Measurements from ENCODE around the gene ELSPBP1.
"Not testable (repeated sequence)": the region's sequence is repeated elsewhere in the genome, so short reads cannot be mapped to it uniquely, and the experiment has no call there.

The ELSPBP1 gene

GRCh38 chr19:48053856-48054255, 59.4 kb downstream of the ELSPBP1 start:
- Histone ChIP-seq H3K27ac (no peak overlapping the region), H3K36me3 (ENCODE audit: insufficient read depth, low read length) (no peaks in the 10 kb centered on the region), H3K9me3 (ENCODE audit: low read depth, low read length) (no peaks in the 10 kb centered on the region), H3K4me3 (no peak overlapping the region), H3K9ac (ENCODE audit: insufficient read length) (no peak overlapping the region)
- no peak for DNase-seq (ENCODE audit: low read depth, low spot score)
- no peak for TF ChIP-seq POLR2AphosphoS5 (IDR thresholded peaks at IDR 0.05; ENCODE audit: borderline replicate concordance, low read depth, low read length)
- TF ChIP-seq EZH2 (IDR thresholded peaks at IDR 0.05): no peak
- TF ChIP-seq FOXP2 (optimal IDR thresholded peaks at IDR 0.05; ENCODE audit: control extremely low read depth, extremely low read length, insufficient read depth): no peak

GRCh38 chr19:48059331-48059730, 64.9 kb downstream of the ELSPBP1 start:
- no peak overlapping the region for H3K27ac ChIP-seq
- no peaks in the 10 kb centered on the region for H3K36me3 ChIP-seq (ENCODE audit: insufficient read depth, low read length)
- TF ChIP-seq EZH2 (IDR thresholded peaks at IDR 0.05) (no peak), POLR2AphosphoS5 (IDR thresholded peaks at IDR 0.05; ENCODE audit: borderline replicate concordance, low read depth, low read length) (no peak), FOXP2 (optimal IDR thresholded peaks at IDR 0.05; ENCODE audit: control extremely low read depth, extremely low read length, insufficient read depth) (no peak)
- DNase-seq (ENCODE audit: low read depth, low spot score): no peak
- H3K9ac ChIP-seq (ENCODE audit: insufficient read length): no peak overlapping the region
- no peak overlapping the region for H3K4me3 ChIP-seq
- H3K9me3 ChIP-seq (ENCODE audit: low read depth, low read length): no peaks in the 10 kb centered on the region

- Histone ChIP-seq H3K4me3 (no peak overlapping the region), H3K36me3 (ENCODE audit: insufficient read depth, low read length) (no peaks in the 10 kb centered on the region), H3K9ac (ENCODE audit: insufficient read length) (no peak overlapping the region), H3K9me3 (ENCODE audit: low read depth, low read length) (no peaks in the 10 kb centered on the region), H3K27ac (no peak overlapping the region)
- no peak for DNase-seq (ENCODE audit: low read depth, low spot score)
- TF ChIP-seq FOXP2 (optimal IDR thresholded peaks at IDR 0.05; ENCODE audit: control extremely low read depth, extremely low read length, insufficient read depth) (no peak), POLR2AphosphoS5 (IDR thresholded peaks at IDR 0.05; ENCODE audit: borderline replicate concordance, low read depth, low read length) (no peak), EZH2 (IDR thresholded peaks at IDR 0.05) (no peak)
These were observed 65.9 kb downstream of the ELSPBP1 start for GRCh38 chr19:48060381-48060780.

GRCh38 chr19:48061401-48062344, 67.2 kb downstream of the ELSPBP1 start:
- DNase-seq (ENCODE audit: low read depth, low spot score): no peak
- H3K9ac ChIP-seq (ENCODE audit: insufficient read length): no peak overlapping the region
- TF ChIP-seq EZH2 (IDR thresholded peaks at IDR 0.05) (no peak), POLR2AphosphoS5 (IDR thresholded peaks at IDR 0.05; ENCODE audit: borderline replicate concordance, low read depth, low read length) (no peak), FOXP2 (optimal IDR thresholded peaks at IDR 0.05; ENCODE audit: control extremely low read depth, extremely low read length, insufficient read depth) (no peak)
- no peak overlapping the region for H3K27ac ChIP-seq
- no peaks in the 10 kb centered on the region for H3K36me3 ChIP-seq (ENCODE audit: insufficient read depth, low read length)
- H3K4me3 ChIP-seq: no peak overlapping the region
- no peaks in the 10 kb centered on the region for H3K9me3 ChIP-seq (ENCODE audit: low read depth, low read length)

GRCh38 chr19:48064509-48064908, 70.1 kb downstream of the ELSPBP1 start:
- no peak for DNase-seq (ENCODE audit: low read depth, low spot score)
- H3K27ac ChIP-seq: no peak overlapping the region
- no peak overlapping the region for H3K4me3 ChIP-seq
- no peak for TF ChIP-seq EZH2 (IDR thresholded peaks at IDR 0.05)
- no peak for TF ChIP-seq POLR2AphosphoS5 (IDR thresholded peaks at IDR 0.05; ENCODE audit: borderline replicate concordance, low read depth, low read length)
- no peak overlapping the region for H3K9ac ChIP-seq (ENCODE audit: insufficient read length)
- no peaks in the 10 kb centered on the region for H3K9me3 ChIP-seq (ENCODE audit: low read depth, low read length)
- no peaks in the 10 kb centered on the region for H3K36me3 ChIP-seq (ENCODE audit: insufficient read depth, low read length)

- no peak overlapping the region for H3K4me3 ChIP-seq
- no peak overlapping the region for H3K27ac ChIP-seq
- H3K9me3 ChIP-seq (ENCODE audit: low read depth, low read length): no peaks in the 10 kb centered on the region
- TF ChIP-seq FOXP2 (optimal IDR thresholded peaks at IDR 0.05; ENCODE audit: control extremely low read depth, extremely low read length, insufficient read depth) (no peak), EZH2 (IDR thresholded peaks at IDR 0.05) (no peak), POLR2AphosphoS5 (IDR thresholded peaks at IDR 0.05; ENCODE audit: borderline replicate concordance, low read depth, low read length) (no peak)
- H3K9ac ChIP-seq (ENCODE audit: insufficient read length): no peak overlapping the region
- no peaks in the 10 kb centered on the region for H3K36me3 ChIP-seq (ENCODE audit: insufficient read depth, low read length)
- no peak for DNase-seq (ENCODE audit: low read depth, low spot score)
These were observed 75.0 kb downstream of the ELSPBP1 start for GRCh38 chr19:48069435-48069834.

GRCh38 chr19:48070177-48070769, 75.8 kb downstream of the ELSPBP1 start:
- H3K9ac ChIP-seq (ENCODE audit: insufficient read length); H3K36me3 ChIP-seq (ENCODE audit: insufficient read depth, low read length); H3K27ac ChIP-seq; DNase-seq (ENCODE audit: low read depth, low spot score); H3K4me3 ChIP-seq; H3K9me3 ChIP-seq (ENCODE audit: low read depth, low read length): not testable (repeated sequence)

Data from SK-N-MC (cell line).